DOHH2 (cell line): ENCODE measurements around the gene ZNF274.

Source experiments
- CTCF ChIP-seq: fragments of 200-600 bp; sonication (generic); IDR thresholded peaks from one replicate; pipeline ENCODE4 v1.5.1; 2014; ENCODE audit warnings: antibody characterized with exemption, mild to moderate bottlenecking, low read depth, low read length; ENCODE audit not compliant: poor library complexity, severe bottlenecking
- EZH2phosphoT487 ChIP-seq: fragments of 200-600 bp; sonication (generic); IDR thresholded peaks from 2 replicates; pipeline ENCODE4 v1.6.1; 2017; ENCODE audit warnings: borderline replicate concordance, mild to moderate bottlenecking, antibody characterized with exemption, low read length, moderate library complexity, mixed read lengths

- no peak for TF ChIP-seq CTCF
- TF ChIP-seq EZH2phosphoT487, result no peak
Measured at GRCh38 chr19:58261968-58262921, 79.4 kb downstream of the ZNF274 start.
